T-helper 17 cell (primary cell): Measurements from ENCODE around the gene LLPH. TPM values are rescaled to one million over a fixed set of nuclear protein-coding genes. Genes with fewer than 3 reads are reported as not detected.
"Not testable (repeated sequence)": the region's sequence is repeated elsewhere in the genome, so short reads cannot be mapped to it uniquely, and the experiment has no call there.

Source experiments
- ATAC-seq: fragments of 150-1000 bp; cut with Tn5 transposase; 2 replicates; pipeline ENCODE4 v1.10.0; 2021; ENCODE audit warnings: mild to moderate bottlenecking, moderate library complexity
- DNase-seq, 3 donors: peaks; one replicate each; pipeline versions ENCODE4 v3.0.0 to v3.0.0-alpha.2; 2020 to 2021
- H3K9me3 ChIP-seq: one replicate; pipeline ENCODE4 v1.7.0; 2013; ENCODE audit warnings: low read length, mild to moderate bottlenecking; ENCODE audit not compliant: control insufficient read depth, poor library complexity, severe bottlenecking
- H3K27ac Mint-ChIP-seq: one replicate; pipeline ENCODE4 v1.8.0; 2022; ENCODE audit warnings: mild to moderate bottlenecking, moderate library complexity, mixed read lengths
- H3K27me3 Mint-ChIP-seq: one replicate; pipeline ENCODE4 v1.8.0; 2022; ENCODE audit warnings: mixed read lengths
- H3K36me3 Mint-ChIP-seq: one replicate; pipeline ENCODE4 v1.8.0; 2022; ENCODE audit warnings: low read depth, mixed read lengths
- H3K4me1 Mint-ChIP-seq: one replicate; pipeline ENCODE4 v1.8.0; 2022; ENCODE audit warnings: mild to moderate bottlenecking, mixed read lengths
- H3K4me3 Mint-ChIP-seq: one replicate; pipeline ENCODE4 v1.8.0; 2022; ENCODE audit warnings: mild to moderate bottlenecking, moderate library complexity, mixed read lengths
- total RNA-seq, 4 donors: library from RNA in 2 of 4; stranded (reverse) in 2 of 4; gene quantifications; one replicate each; pipeline ENCODE4 v1.2.3 and lab custom pipeline; 2022 to 2026

Gene LLPH
- 10 to 100 TPM; 20.7 to 24.0 TPM for total RNA-seq
- 12.2 to 35.7 reads per million in 2 donors for total RNA-seq (lab: John Stamatoyannopoulos, UW)

- DNase-seq, result peak; percentile 75 to 81 (median 77)
- peak; percentile 97 for ATAC-seq
- Mint-ChIP-seq H3K36me3 (peaks cover 16% of the 10 kb centered on the region), H3K27ac (peak within 1 kb of the TSS; percentile 98), H3K27me3 (no peaks in the 10 kb centered on the region), H3K4me3 (peak within 1 kb of the TSS; percentile 96), H3K4me1 (peaks cover 42% of the 10 kb centered on the region)
- no peaks in the 10 kb centered on the region for H3K9me3 ChIP-seq
These were observed at the start of gene LLPH for GRCh38 chr12:66130267-66131066. LLPH (minus strand) TSS chr12:66130750; CDS start chr12:66129106, 1,644 bp downstream.

- Mint-ChIP-seq H3K27me3 (peaks cover 23% of the 10 kb centered on the region), H3K4me3 (no peak overlapping the region), H3K27ac (no peak overlapping the region), H3K4me1 (no peaks in the 10 kb centered on the region), H3K36me3 (peaks cover 4% of the 10 kb centered on the region)
- DNase-seq, result no peak
- H3K9me3 ChIP-seq, result no peaks in the 10 kb centered on the region
- ATAC-seq, result no peak
These were observed 45.8 kb upstream of the LLPH start for GRCh38 chr12:66176105-66176900.

GRCh38 chr12:66174391-66175325, 44.1 kb upstream of the LLPH start:
- H3K9me3 ChIP-seq, ATAC-seq, H3K4me3 Mint-ChIP-seq, DNase-seq, H3K36me3 Mint-ChIP-seq, H3K27ac Mint-ChIP-seq, H3K4me1 Mint-ChIP-seq: not testable (repeated sequence)
- H3K27me3 Mint-ChIP-seq, result peaks cover 23% of the 10 kb centered on the region

- no peaks in the 10 kb centered on the region for H3K27me3 Mint-ChIP-seq
- peaks cover 24% of the 10 kb centered on the region for H3K4me1 Mint-ChIP-seq
- peak overlapping the region; percentile 96 for H3K27ac Mint-ChIP-seq
- peaks cover 2% of the 10 kb centered on the region for H3K36me3 Mint-ChIP-seq
- peak overlapping the region; percentile 95 for H3K4me3 Mint-ChIP-seq
- no peak for DNase-seq
- H3K9me3 ChIP-seq, result no peaks in the 10 kb centered on the region
- no peak for ATAC-seq
These were observed 40.1 kb upstream of the LLPH start for GRCh38 chr12:66170606-66171005.

- Mint-ChIP-seq H3K4me3 (peak within 1 kb of the TSS; percentile 95), H3K4me1 (peaks cover 31% of the 10 kb centered on the region), H3K27ac (peak within 1 kb of the TSS; percentile 96), H3K27me3 (no peaks in the 10 kb centered on the region), H3K36me3 (no peaks in the 10 kb centered on the region)
- ATAC-seq (peak; percentile 81), DNase-seq (peak; percentile 70 to 77 (median 74))
- no peaks in the 10 kb centered on the region for H3K9me3 ChIP-seq
These were observed 38.9 kb upstream of the LLPH start, which contains the start of gene TMBIM4 for GRCh38 chr12:66169221-66170170. TMBIM4 (minus strand) TSS chr12:66169996; CDS start chr12:66169951, 45 bp downstream.

GRCh38 chr12:66168410-66168809, 37.9 kb upstream of the LLPH start:
- DNase-seq, result no peak
- H3K4me1 Mint-ChIP-seq, result peaks cover 40% of the 10 kb centered on the region
- H3K36me3 Mint-ChIP-seq, result no peaks in the 10 kb centered on the region
- peak overlapping the region; percentile 96 for H3K27ac Mint-ChIP-seq
- no peaks in the 10 kb centered on the region for H3K27me3 Mint-ChIP-seq
- peak overlapping the region; percentile 95 for H3K4me3 Mint-ChIP-seq
- no peaks in the 10 kb centered on the region for H3K9me3 ChIP-seq
- no peak for ATAC-seq

GRCh38 chr12:66166561-66166960, 36.0 kb upstream of the LLPH start:
- ATAC-seq, result no peak
- no peak for DNase-seq
- H3K27me3 Mint-ChIP-seq, result no peaks in the 10 kb centered on the region
- no peaks in the 10 kb centered on the region for H3K9me3 ChIP-seq
- H3K4me3 Mint-ChIP-seq, result no peak overlapping the region
- peaks cover 2% of the 10 kb centered on the region for H3K36me3 Mint-ChIP-seq
- no peak overlapping the region for H3K27ac Mint-ChIP-seq
- peaks cover 50% of the 10 kb centered on the region for H3K4me1 Mint-ChIP-seq

- Mint-ChIP-seq H3K4me3 (no peak overlapping the region), H3K36me3 (peaks cover 2% of the 10 kb centered on the region), H3K27ac (peak overlapping the region; percentile 1), H3K4me1 (peaks cover 46% of the 10 kb centered on the region), H3K27me3 (no peaks in the 10 kb centered on the region)
- H3K9me3 ChIP-seq, result no peaks in the 10 kb centered on the region
- ATAC-seq (no peak), DNase-seq (no peak)
These were observed 34.6 kb upstream of the LLPH start for GRCh38 chr12:66165141-66165540.

- Mint-ChIP-seq H3K4me3 (no peak overlapping the region), H3K27me3 (no peaks in the 10 kb centered on the region), H3K4me1 (peaks cover 52% of the 10 kb centered on the region), H3K27ac (peak overlapping the region; percentile 1), H3K36me3 (peaks cover 6% of the 10 kb centered on the region)
- DNase-seq (no peak), ATAC-seq (no peak)
- H3K9me3 ChIP-seq, result no peaks in the 10 kb centered on the region
These were observed 33.8 kb upstream of the LLPH start for GRCh38 chr12:66164349-66164821.

GRCh38 chr12:66163289-66163688, 32.7 kb upstream of the LLPH start:
- H3K4me3 Mint-ChIP-seq, result no peak overlapping the region
- H3K9me3 ChIP-seq, result no peaks in the 10 kb centered on the region
- ATAC-seq, result no peak
- DNase-seq, result no peak
- peak overlapping the region; percentile 43 for H3K27ac Mint-ChIP-seq
- peaks cover 6% of the 10 kb centered on the region for H3K36me3 Mint-ChIP-seq
- H3K27me3 Mint-ChIP-seq, result no peaks in the 10 kb centered on the region
- peaks cover 49% of the 10 kb centered on the region for H3K4me1 Mint-ChIP-seq

GRCh38 chr12:66162701-66163100, 32.2 kb upstream of the LLPH start:
- H3K27me3 Mint-ChIP-seq, result no peaks in the 10 kb centered on the region
- H3K4me1 Mint-ChIP-seq, result peaks cover 45% of the 10 kb centered on the region
- no peak overlapping the region for H3K4me3 Mint-ChIP-seq
- peaks cover 6% of the 10 kb centered on the region for H3K36me3 Mint-ChIP-seq
- H3K9me3 ChIP-seq, result no peaks in the 10 kb centered on the region
- peak overlapping the region; percentile 43 for H3K27ac Mint-ChIP-seq
- DNase-seq (no peak), ATAC-seq (no peak)

- H3K4me1 Mint-ChIP-seq, result peaks cover 56% of the 10 kb centered on the region
- no peak for ATAC-seq
- H3K9me3 ChIP-seq, result no peaks in the 10 kb centered on the region
These were observed 30.2 kb upstream of the LLPH start for GRCh38 chr12:66160704-66161103.

More at GRCh38 chr12:66160704-66161103, 30.2 kb upstream of the LLPH start:
- H3K27me3 Mint-ChIP-seq, result no peaks in the 10 kb centered on the region
- no peak for DNase-seq
- peaks cover 10% of the 10 kb centered on the region for H3K36me3 Mint-ChIP-seq
- no peak overlapping the region for H3K4me3 Mint-ChIP-seq
- H3K27ac Mint-ChIP-seq, result peak overlapping the region; percentile 44
